HCT116 (cell line): Measurements from ENCODE around the gene WNK1. TPM values are rescaled to one million over a fixed set of nuclear protein-coding genes. Genes with fewer than 3 reads are reported as not detected.

Source experiments
- ATAC-seq: fragments of 200-7000 bp; cut with Tn5 transposase; 2 replicates; pipeline ENCODE4 v1.9.1; 2020; ENCODE audit warnings: mild to moderate bottlenecking, moderate library complexity
- BruUV-seq: library from RNA; stranded (reverse); fragments of 400-500 nt; replicated peaks from 2 replicates; lab custom pipeline; 2021; lab: Mats Ljungman, UMichigan
- CTCF ChIA-PET: fragments of 300-600 bp; sonication (Branson Sonifier 250); formaldehyde crosslinking; loops from one replicate; lab custom pipeline; 2021; ENCODE audit warnings: antibody characterized with exemption; lab: Charles Lee
- POLR2A ChIA-PET: fragments of 300-600, 350-600 bp; sonication (Branson Sonifier 250); formaldehyde crosslinking; loops from one replicate; lab custom pipeline; 2021; ENCODE audit warnings: antibody characterized with exemption; lab: Charles Lee
- RAD21 ChIA-PET, 2 experiments: fragments of 300-600 bp; sonication (Branson Sonifier 250); formaldehyde crosslinking; loops; one replicate each; lab custom pipeline; 2023; ENCODE audit warnings: low total read pairs in 2 of 2; ENCODE audit not compliant: uncharacterized antibody in 2 of 2, unreplicated experiment in 2 of 2, low non-redundant PET in 1 of 2; lab: Charles Lee
- DNase-seq: peaks from one replicate; pipeline ENCODE4 v3.0.0-alpha.2; 2010; ENCODE audit warnings: low read depth, low spot score
- H2AFZ ChIP-seq: fragments of 200-600 bp; shearing (Covaris generic), sonication (generic); 2 replicates; pipeline ENCODE4 v1.6.1; 2017; ENCODE audit warnings: low read depth, mixed run types, mixed read lengths, antibody characterized with exemption, low read length; ENCODE audit not compliant: poor library complexity, severe bottlenecking
- H3K27ac ChIP-seq: 2 replicates; pipeline ENCODE4 v1.5.1; 2012; ENCODE audit warnings: low read depth, low read length
- H3K27me3 ChIP-seq: fragments of 200-600 bp; sonication (generic); 2 replicates; pipeline ENCODE4 v1.6.1; 2016; ENCODE audit warnings: mixed run types, low read length, mixed read lengths; ENCODE audit not compliant: insufficient read depth
- H3K36me3 ChIP-seq, 2 experiments: fragments of 200-500 bp in 1 of 2; fragments of 200-600 bp in 1 of 2; sonication (Bioruptor generic) in 1 of 2; sonication (generic) in 1 of 2; 2 replicates each; pipeline versions ENCODE4 v1.5.1 to v1.6.1; 2014 to 2016; ENCODE audit warnings: low read length in 2 of 2, inconsistent platforms in 1 of 2, mixed read lengths in 1 of 2, mixed run types in 1 of 2; ENCODE audit not compliant: insufficient read depth in 2 of 2, control insufficient read depth in 1 of 2
- H3K4me1 ChIP-seq, 2 experiments: fragments of 200-600 bp in 1 of 2; sonication (generic) in 1 of 2; 2 replicates each; pipeline versions ENCODE4 v1.5.1 to v1.6.1; 2012 to 2017; ENCODE audit warnings: low read length in 2 of 2, inconsistent platforms in 1 of 2, mild to moderate bottlenecking in 1 of 2, mixed read lengths in 1 of 2, mixed run types in 1 of 2, moderate library complexity in 1 of 2; ENCODE audit not compliant: insufficient read depth in 2 of 2, control insufficient read depth in 1 of 2
- H3K4me2 ChIP-seq: fragments of 200-600 bp; sonication (generic); 2 replicates; pipeline ENCODE4 v1.6.1; 2017; ENCODE audit warnings: mixed run types, low read length, mixed read lengths
- H3K4me3 ChIP-seq, 2 experiments: fragments of 200-600 bp in 1 of 2; sonication (generic) in 1 of 2; replicated peaks in 1 of 2; 2 replicates each; pipeline ENCODE4 v1.5.1; 2011 to 2016; ENCODE audit warnings: low read length in 2 of 2, control low read depth in 1 of 2, low read depth in 1 of 2, mild to moderate bottlenecking in 1 of 2, mixed read lengths in 1 of 2, mixed run types in 1 of 2
- H3K79me2 ChIP-seq: fragments of 200-600 bp; sonication (generic); 2 replicates; pipeline ENCODE4 v1.6.1; 2017; ENCODE audit warnings: mild to moderate bottlenecking, mixed run types, low read length, moderate library complexity, mixed read lengths; ENCODE audit not compliant: insufficient read depth
- H3K9ac ChIP-seq: fragments of 200-600 bp; sonication (generic); 2 replicates; pipeline ENCODE4 v1.6.1; 2016; ENCODE audit warnings: low read length, mixed read lengths
- H3K9me2 ChIP-seq: fragments of 200-600 bp; sonication (generic), shearing (Covaris generic); 2 replicates; pipeline ENCODE4 v1.6.1; 2017; ENCODE audit warnings: mixed run types, mild to moderate bottlenecking, moderate library complexity; ENCODE audit not compliant: insufficient read depth
- H3K9me3 ChIP-seq, 2 experiments: fragments of 200-500 bp in 1 of 2; fragments of 200-600 bp in 1 of 2; sonication (Bioruptor generic) in 1 of 2; sonication (generic) in 1 of 2; 2 replicates each; pipeline ENCODE4 v1.6.1; 2014 to 2017; ENCODE audit warnings: low read length in 2 of 2, mixed read lengths in 2 of 2, inconsistent platforms in 1 of 2, low read depth in 1 of 2, mild to moderate bottlenecking in 1 of 2, mixed run types in 1 of 2, moderate library complexity in 1 of 2; ENCODE audit not compliant: control insufficient read depth in 1 of 2, insufficient read depth in 1 of 2
- H4K20me1 ChIP-seq: fragments of 200-600 bp; sonication (generic), shearing (Covaris generic); 2 replicates; pipeline ENCODE4 v1.6.1; 2017; ENCODE audit warnings: mixed run types, mild to moderate bottlenecking, moderate library complexity; ENCODE audit not compliant: insufficient read depth
- CEBPB ChIP-seq: IDR thresholded peaks from 2 replicates; pipeline ENCODE4 v1.6.1; 2012; ENCODE audit warnings: low read depth
- EGR1 ChIP-seq: IDR thresholded peaks from 2 replicates; pipeline ENCODE4 v1.6.1; 2012; ENCODE audit warnings: low read depth
- EZH2 ChIP-seq: fragments of 200-600 bp; sonication (generic); IDR thresholded peaks from 2 replicates; pipeline ENCODE4 v1.6.1; 2017; ENCODE audit warnings: antibody characterized with exemption, mixed run types
- EZH2phosphoT487 ChIP-seq: fragments of 200-600 bp; IDR thresholded peaks from 2 replicates; pipeline ENCODE4 v1.6.1; 2018; ENCODE audit warnings: antibody characterized with exemption, borderline replicate concordance
- FOSL1 ChIP-seq: IDR thresholded peaks from 2 replicates; pipeline ENCODE4 v1.6.1; 2012; ENCODE audit warnings: low read depth
- JUND ChIP-seq: IDR thresholded peaks from 2 replicates; pipeline ENCODE4 v1.6.1; 2012
- REST ChIP-seq: IDR thresholded peaks from 2 replicates; pipeline ENCODE4 v1.6.1; 2012; ENCODE audit warnings: low read depth
- SRF ChIP-seq: IDR thresholded peaks from 2 replicates; pipeline ENCODE4 v1.6.1; 2012; ENCODE audit warnings: low read depth
- YY1 ChIP-seq: IDR thresholded peaks from 2 replicates; pipeline ENCODE4 v1.6.1; 2011; ENCODE audit warnings: low read length, low read depth, moderate library complexity, mild to moderate bottlenecking; ENCODE audit not compliant: insufficient replicate concordance; ENCODE audit errors: extremely low read depth
- ZFX ChIP-seq: fragments of 450-650 bp; IDR thresholded peaks from 2 replicates; pipeline ENCODE4 v1.6.1; 2017
- intact Hi-C: fragments of 100-400 bp; cut with micrococcal nuclease; formaldehyde crosslinking; loops from 2 replicates; pipeline ENCODE4 v1.10.0; 2022
- total RNA-seq: library from RNA; stranded (reverse); gene quantifications from one replicate; pipeline ENCODE4 v1.2.1, GENCODE V29; 2021; ENCODE audit not compliant: unreplicated experiment
- TF ChIP-seq, protein P1 (sequence below): IDR thresholded peaks from 2 replicates; pipeline ENCODE4 v1.6.1; 2012

The WNK1 gene
- total RNA-seq, 1 experiment from 2014 or later, result 81.0 TPM

DNA sequence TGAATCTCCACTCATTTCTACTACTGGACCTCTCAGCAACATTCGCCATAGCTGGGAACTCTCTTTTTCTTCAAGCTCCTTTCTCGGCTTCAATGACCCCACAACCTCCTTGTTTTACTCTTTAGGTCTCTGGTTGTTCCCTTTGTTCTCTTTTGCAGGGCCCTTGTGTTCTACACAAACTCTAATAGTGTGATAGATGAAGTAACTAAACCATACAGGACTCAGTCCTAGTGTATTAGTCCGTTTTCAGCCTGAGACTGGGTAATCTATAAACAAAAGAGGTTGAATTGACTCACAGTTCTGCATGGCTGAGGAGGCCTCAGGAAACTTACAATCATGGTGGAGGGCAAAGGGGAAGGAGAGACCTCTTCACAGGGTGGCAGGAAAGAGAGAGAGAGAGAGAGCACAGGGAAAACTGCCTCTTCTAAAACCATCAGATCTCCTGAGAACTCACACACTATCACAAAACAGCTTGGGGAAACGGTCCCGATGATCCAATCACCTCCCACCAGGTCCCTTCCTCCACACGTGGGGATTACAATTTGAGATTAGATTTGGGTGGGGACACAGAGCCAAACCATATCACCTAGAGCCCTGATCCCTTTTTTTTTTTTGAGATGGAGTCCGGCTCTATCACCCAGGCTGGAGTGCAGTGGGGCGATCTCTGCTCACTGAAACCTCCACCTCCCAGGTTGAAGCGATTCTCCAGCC is 32.0 kb upstream of the WNK1 start:
- BruUV-seq, result no TSS peak
- Histone ChIP-seq H3K79me2 (no peaks in the 10 kb centered on the region), H3K4me3 (no peak overlapping the region), H3K4me2 (no peak overlapping the region), H3K9ac (no peak overlapping the region), H3K9me2 (no peaks in the 10 kb centered on the region), H3K4me1 (peaks cover 6 to 17% of the 10 kb centered on the region in 2 experiments; a peak in 3 of 4 replicates), H3K36me3 (no peaks in the 10 kb centered on the region), H3K27me3 (no peaks in the 10 kb centered on the region), H4K20me1 (no peaks in the 10 kb centered on the region), H2AFZ (no peak overlapping the region), H3K9me3 (no peaks in the 10 kb centered on the region), H3K27ac (no peak overlapping the region)
- intact Hi-C loops, result no loop called here
- no peak for DNase-seq
- TF ChIP-seq EZH2 (no peak), EGR1 (no peak), YY1 (no peak)
- ATAC-seq, result no peak
- RAD21 ChIA-PET, result no interaction called here
- CTCF ChIA-PET, result no interaction called here
- POLR2A ChIA-PET, result no interaction called here

GRCh38 chr12:724194-724855 is 28.1 kb upstream of the WNK1 start:
- no peaks in the 10 kb centered on the region for H3K27me3 ChIP-seq
- H3K27ac ChIP-seq, result no peak overlapping the region
- RAD21 ChIA-PET, result no interaction called here
- H3K4me3 ChIP-seq, result no peak overlapping the region
- no peaks in the 10 kb centered on the region for H3K36me3 ChIP-seq
- peak overlapping the region; percentile 42 for H3K4me2 ChIP-seq
- POLR2A ChIA-PET, result no interaction called here
- H4K20me1 ChIP-seq, result no peaks in the 10 kb centered on the region
- intact Hi-C loops, result no loop called here
- BruUV-seq, result no TSS peak
- peak; percentile 27 for DNase-seq
- H3K9ac ChIP-seq, result no peak overlapping the region
- H3K9me3 ChIP-seq, result no peaks in the 10 kb centered on the region
- H3K9me2 ChIP-seq, result no peaks in the 10 kb centered on the region
- H3K4me1 ChIP-seq, result peaks cover 6 to 28% of the 10 kb centered on the region in 2 experiments; a peak in 3 of 4 replicates
- no peaks in the 10 kb centered on the region for H3K79me2 ChIP-seq
- TF ChIP-seq SRF (peak; percentile 99), CEBPB (no peak; the same call in 1 of the 2 replicates), YY1 (no peak), FOSL1 (peak; percentile 31; the same call in 1 of the 2 replicates), EZH2phosphoT487 (no peak), ZFX (peak; percentile 84), REST (no peak), JUND (peak; percentile 39; the same call in 1 of the 2 replicates)
- TF ChIP-seq, protein P1, sequence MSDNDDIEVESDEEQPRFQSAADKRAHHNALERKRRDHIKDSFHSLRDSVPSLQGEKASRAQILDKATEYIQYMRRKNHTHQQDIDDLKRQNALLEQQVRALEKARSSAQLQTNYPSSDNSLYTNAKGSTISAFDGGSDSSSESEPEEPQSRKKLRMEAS, result peak; percentile 28; the same call in 1 of the 2 replicates
- peak overlapping the region; percentile 59 for H2AFZ ChIP-seq
- CTCF ChIA-PET, result interaction anchor here (2.2 kb wide), 1 partner anchor 26 kb away, joined by 7 read pairs; no protein-coding TSS in a partner anchor
- ATAC-seq, result peak; percentile 98
